NB4 (cell line): Measurements from ENCODE around the gene CRYGA.

Experiments used
- CTCF ChIP-seq: IDR thresholded peaks from one replicate; pipeline ENCODE4 v1.5.1; 2012; ENCODE audit warnings: low read depth, low read length
- POLR2A ChIP-seq: IDR thresholded peaks from 2 replicates; pipeline ENCODE4 v1.6.1; 2011; ENCODE audit warnings: mild to moderate bottlenecking; ENCODE audit not compliant: insufficient read length; ENCODE audit errors: extremely low read depth
- TF ChIP-seq, protein P1 (sequence below): IDR thresholded peaks from 2 replicates; pipeline ENCODE4 v1.6.1; 2011; ENCODE audit warnings: low read depth, low read length

- no peak for TF ChIP-seq POLR2A
- no peak for TF ChIP-seq CTCF
- TF ChIP-seq, protein P1, sequence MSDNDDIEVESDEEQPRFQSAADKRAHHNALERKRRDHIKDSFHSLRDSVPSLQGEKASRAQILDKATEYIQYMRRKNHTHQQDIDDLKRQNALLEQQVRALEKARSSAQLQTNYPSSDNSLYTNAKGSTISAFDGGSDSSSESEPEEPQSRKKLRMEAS: no peak
Observed at GRCh38 chr2:208186893-208187292, 23.5 kb upstream of the CRYGA start.
